SKM-1 (cell line): ENCODE results near the gene ARID5B.

Experiments used
- DNase-seq: peaks from one replicate; lab custom pipeline; 2025; ENCODE audit not compliant: unreplicated experiment; lab: John Stamatoyannopoulos, UW

The ARID5B gene

DNA sequence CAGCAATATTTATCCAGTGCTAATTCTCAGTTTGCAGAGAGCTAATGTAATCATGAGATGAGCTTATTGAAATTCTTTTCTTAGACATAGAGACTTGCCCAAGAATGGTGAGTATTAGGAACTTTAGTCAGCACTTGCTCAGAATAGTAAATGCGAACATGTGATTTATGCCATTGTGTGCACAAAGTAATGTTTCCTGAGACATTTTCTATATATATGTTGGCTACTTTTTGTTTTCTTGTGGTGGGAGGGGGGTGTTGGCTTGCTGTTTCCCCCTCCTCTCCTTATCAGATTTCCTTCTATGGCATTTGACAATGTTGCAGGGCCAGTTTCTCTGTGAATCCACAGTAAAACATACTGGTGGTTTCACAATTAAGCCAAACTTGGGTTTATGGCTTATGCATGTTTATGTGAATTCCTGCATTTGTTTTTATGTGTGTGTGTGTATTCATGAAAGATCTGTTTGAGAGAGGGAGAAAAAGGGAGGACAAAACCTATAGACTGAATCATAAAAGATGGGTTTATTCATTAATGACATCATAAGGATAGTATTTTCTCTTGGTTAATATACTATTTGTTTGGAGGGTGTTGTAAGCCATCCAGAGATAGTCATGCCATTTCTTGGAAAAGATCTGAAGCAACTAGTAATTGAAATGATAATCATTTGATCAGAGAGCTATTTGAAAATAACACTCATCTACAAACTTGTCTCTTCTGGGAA lies 36.3 kb downstream of the ARID5B start:
- no peak for DNase-seq

DNA sequence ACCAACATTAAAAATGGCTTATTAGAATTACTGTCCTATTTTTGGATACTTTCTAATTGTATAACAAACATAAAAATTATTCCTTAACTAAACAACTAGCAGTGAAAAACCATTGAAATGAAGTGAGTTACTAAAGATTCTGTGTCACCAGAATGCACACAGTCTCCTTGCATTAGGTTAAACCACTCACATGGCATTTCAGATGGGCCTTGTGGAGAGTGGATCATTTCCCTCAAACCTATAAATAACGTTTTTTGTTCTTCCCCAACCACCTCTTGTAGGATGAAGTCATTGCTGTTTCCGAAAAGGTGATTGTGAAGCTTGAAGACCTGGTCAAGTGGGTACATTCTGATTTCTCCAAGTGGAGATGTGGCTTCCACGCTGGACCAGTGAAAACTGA lies 38.4 kb downstream of the ARID5B start:
- no peak for DNase-seq

DNA sequence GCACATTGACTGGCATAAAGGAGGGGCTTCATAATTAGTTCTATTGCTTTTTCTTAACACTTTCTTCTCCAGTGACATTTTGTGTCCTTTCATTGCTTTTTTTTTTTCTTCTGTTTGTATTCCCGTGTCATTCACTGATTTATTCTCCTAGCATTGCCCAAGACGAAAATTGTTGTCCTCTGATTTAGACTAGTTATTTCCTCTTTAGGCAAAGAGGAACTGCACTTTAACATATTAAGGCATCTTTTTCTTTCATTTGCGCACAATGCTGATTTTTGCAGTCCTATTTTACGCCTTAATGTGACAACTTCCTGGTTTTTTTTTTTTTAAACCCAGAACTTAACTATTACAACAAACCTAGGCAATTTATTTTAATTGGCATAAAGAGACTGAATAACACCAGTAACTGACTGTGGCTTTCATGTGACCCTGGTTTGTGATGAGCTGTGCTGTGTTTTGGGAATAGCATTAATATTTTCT lies 39.7 kb downstream of the ARID5B start:
- no peak for DNase-seq

DNA sequence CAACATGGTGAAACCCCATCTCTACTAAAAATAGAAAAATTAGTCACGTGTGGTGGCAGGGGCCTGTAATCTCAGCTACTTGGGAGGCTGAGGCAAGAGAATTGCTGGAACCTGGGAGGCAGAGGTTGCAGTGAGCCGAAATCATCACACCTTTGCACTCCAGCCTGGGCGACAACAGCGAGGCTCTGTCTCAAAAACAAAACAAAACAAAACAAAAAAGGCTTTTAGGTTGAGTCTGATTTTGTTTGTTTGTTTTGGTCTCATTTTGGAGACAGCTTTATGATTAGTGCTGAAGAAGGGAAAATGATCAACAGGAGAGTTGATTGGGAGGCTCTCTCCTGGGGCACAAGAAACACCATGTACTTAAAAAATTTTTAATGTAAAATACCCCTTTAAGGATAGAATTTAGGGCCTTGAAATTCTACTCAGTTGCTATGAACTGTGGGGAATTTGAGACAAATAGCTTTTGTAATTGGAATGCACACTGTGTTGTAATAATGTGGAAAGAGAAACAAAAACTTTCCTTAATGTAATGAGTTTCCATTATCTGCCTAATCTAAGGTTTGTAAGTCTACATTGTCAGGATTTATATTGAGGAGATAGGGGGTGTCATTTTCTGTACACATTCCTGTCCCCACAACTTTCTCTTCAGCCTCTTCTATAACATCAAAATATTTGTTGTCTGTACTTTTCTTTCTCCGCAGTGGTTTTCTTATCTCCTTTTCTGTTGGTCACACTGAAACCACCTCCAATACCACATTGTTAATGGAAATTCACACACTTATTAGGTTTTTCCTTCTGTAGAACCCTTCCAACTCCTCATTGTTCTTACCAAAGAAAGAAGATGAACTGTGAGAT lies 41.3 kb downstream of the ARID5B start:
- DNase-seq = no peak

DNA sequence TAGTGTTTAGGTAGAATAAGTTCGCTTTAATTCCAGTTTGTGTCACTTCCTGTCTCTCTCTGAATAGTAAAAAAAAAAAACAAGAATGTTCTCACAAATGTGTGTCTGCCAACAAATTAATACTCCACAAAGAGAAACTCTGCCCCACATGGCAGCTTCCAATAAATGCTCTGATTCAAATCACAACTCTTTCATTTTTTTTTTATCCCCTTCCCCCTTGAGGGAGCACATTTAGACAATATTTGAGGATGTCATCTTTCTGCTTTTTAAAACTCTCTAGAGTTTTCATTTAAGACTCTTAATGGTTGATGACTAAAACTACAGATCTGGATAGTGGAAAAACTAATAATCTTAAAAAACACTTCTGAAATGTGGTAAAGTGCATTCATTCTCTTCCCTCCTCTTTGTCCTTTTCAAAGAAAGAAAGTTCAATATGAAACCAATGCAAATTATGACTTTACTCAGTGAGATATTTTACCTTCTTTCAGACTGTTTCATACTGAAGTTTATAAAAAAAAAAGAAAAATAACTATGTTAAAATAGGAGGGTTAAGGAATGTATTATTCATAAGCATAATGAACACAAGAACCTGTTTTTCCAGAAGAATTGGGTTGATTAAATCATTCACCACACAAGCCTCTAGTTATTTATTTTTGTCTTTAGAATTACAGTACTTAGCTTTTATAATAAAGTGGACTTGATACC lies 42.3 kb downstream of the ARID5B start:
- no peak for DNase-seq

DNA sequence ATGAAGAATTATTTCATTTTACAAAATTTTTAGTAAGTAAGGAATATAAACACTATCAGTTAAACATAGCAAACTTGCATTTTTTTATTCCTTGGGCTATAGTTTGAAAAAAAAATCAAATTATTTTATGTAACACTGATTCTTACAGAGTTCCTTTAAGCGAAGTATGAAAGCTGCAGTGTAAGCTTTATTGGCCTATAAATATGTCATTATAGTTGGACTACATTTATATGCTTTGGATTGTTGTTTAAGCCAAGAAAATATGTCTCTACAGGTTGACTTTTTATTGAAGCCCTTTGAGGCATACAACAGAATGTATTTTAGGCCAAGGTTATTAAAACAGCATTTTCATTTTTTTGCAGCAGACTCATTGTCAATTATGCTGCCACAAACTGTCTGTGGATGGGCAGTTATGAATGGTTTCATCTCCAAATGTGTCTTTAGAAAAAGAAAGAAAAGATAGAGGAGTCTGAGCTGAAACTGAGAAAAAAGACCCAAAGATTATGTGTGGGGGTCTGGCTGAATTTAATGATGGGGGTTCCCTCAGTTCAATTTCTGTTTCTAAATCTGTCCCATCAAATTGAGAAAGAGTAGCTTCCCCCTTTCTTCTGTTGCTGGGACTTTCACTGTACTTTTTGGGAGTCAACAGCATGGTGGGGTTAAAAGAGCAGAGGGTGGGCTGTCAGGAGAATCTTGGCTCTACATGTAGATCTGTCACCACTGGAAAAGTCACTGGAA lies 43.1 kb downstream of the ARID5B start:
- DNase-seq = no peak

DNA sequence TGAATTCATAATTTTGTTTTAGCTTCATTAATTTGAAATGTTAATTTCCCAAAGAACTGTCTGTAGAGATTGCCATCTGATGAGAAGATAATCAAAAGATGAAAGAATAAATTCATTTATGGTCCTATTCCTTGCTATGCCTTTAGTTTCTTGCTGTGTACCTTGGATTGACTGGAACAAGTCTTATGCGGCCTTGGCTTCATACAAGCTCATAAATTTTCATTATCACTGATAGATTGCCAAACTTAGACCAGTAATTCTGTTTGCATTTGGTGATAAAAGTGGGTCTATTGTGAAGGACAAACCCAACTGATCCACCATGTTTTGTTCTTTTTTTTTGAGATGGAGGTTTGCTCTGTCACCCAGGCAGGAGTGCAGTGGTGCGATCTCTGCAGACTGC lies 48.2 kb downstream of the ARID5B start:
- no peak for DNase-seq

DNA sequence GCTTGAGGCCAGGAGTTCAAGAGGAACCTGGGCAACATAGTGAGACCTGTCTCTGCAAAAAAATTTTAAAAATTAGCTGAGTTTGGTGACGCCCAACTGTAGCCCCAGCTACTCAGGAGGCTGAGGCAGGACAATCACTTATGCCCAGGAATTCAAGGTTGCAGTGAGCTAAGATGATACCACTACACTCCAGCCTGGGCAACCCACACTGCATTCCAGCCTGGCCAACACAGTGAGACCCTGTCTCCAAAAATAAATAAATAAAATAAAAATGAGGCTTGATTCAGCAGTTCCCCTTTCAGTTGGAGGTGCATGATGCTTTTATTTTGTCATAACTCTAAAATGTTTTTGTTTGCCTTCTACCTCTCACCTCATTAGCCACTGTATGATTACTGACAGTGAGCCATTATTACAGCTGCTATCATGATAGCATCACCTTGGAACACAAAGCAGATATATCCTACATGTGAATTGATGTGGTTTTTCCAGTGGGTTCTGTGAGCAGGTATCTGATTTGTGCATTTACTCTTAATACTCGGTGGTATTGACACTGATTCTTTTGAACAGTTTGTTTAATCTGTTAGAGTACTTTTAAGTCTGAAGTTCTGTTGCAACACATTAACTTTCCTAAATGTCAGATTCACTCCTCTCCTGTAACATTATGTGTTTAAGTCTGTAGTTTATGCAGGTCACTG lies 49.1 kb downstream of the ARID5B start:
- no peak for DNase-seq

DNA sequence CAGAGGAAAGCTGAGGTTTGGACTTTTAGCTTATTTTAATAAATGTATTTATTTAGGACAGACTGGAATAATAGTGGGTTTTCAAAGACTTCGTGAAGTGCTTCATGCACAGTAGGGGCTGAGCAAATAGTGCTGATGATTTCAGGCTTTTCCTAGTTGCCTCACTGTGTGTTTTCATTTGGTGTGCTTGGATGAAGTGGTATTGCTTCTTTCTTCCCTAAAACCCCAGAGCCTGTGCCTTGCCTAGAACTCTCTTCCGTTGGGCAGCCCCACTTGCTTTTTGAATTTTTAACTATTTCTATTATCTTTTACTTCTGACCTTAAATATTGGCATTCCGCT lies 49.6 kb downstream of the ARID5B start:
- no peak for DNase-seq

DNA sequence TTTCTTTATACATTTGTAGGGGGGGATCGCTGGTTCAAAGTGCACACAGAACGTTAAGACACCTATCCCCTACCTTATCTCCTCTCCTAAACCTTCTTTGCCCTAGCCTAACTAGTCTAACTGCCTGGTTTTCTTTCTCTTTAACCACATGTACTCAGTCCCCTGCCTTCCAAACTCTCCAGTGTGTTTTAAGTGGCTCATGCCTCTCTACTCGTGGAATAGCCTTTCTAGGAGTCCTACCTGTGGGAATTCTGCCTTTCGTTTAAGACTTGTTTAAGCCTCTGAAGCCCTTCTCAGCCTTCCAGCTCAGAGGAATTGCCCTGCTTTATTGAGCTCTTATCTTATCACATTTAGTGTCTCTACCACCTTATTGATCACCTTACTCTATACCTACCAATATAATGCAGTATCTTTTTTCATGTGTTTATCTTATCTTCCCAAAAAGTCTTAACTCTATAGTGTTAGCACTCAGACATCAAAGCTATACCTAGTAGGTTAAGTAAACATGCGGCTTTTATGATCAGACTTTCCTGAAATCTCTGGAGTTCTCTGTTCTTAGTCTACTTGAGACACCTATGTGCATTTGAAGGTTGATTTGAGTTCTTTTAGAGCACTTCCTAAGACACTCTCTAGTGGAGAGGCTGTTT lies 50.7 kb downstream of the ARID5B start:
- no peak for DNase-seq

DNA sequence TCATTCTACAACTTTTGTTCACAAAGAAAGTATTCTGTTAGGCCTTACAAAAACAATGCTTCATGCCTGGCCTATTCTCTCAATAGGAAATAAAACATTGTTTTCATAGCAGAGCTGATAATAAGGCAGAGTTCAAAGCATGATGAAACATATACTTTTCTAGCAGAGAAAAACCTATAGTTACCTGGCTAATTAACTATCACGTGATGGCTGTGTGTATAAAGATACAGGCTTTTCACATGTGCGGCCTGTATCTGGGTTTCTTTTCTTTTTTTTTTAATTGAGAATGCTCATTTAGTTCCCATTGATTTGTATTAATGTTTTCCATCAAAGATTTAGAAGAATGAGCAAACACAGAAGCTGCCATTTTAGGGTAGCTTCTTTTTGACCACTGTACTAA lies 51.7 kb downstream of the ARID5B start:
- DNase-seq = no peak

DNA sequence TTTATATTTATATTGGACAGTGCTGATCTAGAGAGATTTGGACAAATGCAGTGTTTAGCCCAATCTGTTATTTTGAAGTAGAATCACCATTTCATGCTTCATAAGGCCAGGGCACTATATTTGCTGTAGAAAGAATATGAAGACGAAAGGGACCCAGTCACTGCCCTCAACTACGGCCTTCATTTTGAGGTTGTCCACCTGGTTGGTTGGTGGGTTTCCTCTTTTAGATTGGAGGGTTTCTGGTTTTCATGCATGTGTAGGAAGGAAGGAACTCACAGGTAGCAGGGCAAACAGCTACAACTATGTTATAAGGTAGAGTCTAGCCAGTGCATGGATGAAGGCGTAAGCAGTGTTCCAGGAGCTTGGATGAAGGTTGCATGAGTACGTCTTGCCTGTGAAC lies 56.3 kb downstream of the ARID5B start:
- DNase-seq = no peak

DNA sequence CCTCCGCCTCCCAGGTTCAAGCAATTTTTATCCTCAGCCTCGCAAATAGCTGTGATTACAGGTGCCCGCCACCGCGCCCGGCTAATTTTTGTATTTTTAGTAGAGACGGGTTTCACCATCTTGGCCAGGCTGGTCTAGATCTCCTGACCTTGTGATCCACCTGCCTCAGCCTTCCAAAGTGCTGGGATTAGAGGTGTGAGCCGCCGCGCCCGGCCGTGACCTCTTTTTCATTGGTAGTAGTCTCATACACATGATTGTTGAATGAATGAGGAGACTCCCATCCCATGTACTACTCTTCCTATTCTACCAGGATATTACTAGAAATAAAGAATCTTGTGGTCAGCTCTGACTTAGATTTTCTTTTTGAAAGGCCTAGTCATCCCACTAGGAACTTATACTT lies 56.8 kb downstream of the ARID5B start:
- no peak for DNase-seq

DNA sequence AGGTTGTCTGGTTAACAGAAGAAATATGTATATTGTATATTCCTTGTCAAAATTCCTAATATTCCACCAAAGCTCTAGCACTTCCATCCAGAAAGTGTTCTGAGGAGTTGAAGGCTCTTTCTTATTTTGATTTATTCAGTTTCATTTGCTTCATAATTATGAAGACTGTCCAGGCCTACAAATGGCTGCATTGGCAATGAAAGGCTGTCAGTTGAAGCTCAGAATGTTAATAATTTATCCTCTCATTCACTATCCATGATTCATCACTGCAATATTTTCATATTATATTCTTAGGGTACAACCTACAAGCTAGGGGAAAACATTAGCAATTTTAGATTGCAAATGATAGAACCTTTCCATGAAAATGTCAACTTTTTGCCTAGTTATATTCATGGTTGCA lies 57.3 kb downstream of the ARID5B start:
- DNase-seq = no peak

DNA sequence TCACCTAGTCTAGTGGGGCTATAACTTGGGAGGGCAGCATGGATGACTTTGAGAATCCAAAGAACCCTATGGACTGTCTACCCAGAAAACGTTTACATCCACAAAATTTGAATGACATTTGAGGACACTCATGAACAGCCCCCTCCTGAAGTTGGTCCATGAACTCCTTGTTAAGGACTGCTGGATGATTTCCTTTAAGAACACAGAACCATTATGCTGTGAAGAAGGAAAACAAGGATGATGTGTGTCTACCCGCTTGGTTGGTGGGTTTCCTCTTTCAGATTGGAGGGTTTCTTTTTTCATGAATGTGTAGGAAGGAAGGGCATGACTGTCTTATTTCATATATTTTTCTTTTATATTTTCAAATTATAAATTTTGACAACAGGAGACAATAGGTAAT lies 58.3 kb downstream of the ARID5B start:
- DNase-seq = no peak

DNA sequence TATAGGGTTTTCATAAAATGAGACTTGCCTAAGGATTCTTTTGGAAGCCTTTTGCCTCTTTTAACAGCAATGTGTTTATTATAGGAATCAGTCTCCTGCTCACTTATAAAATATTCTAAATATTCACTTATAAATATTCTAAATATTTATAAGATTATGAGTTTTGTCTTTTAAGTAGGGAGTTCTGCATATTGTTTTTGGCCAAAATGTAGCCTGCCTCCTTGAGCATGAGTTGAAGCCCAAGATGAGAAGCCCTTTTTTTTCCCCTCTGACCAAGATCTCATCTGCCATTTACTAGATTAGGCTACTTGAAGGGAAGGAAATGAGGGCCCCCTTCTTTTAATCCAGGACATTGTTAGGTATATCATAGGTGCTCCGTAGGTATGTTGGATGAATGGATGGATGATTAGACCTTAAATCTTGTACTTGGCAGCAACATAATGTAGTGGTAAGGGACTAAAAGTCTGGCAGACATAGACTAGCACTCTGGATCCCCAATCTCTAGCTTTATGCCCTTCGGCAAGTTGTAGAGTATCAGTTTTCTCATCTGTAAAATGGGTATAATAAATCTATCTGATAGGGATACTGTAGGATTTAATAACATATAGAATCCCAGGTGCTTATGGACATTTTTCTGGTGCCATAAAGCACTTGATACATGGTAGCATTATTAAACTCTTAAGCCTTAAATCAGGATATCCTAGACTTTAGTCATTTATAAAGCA lies 59.1 kb downstream of the ARID5B start:
- no peak for DNase-seq

DNA sequence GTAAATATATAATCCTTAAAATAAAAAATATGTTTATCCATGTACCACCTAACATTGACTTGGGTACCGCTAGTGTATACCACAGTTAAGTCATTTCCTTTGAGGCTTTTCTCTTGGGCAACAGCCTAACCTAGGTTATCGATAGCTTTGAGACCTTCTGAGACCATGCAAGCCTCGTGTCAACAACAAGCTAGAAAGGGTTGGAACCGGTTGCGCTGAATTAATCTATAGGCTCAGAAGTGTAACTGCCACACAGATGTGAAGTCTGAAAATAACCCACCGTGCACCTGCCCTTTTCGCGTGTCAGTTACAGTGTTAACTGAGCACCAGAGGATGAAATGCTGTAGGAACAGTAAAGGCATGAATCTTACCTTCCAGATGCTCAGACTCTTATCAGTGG lies 59.8 kb downstream of the ARID5B start:
- no peak for DNase-seq

DNA sequence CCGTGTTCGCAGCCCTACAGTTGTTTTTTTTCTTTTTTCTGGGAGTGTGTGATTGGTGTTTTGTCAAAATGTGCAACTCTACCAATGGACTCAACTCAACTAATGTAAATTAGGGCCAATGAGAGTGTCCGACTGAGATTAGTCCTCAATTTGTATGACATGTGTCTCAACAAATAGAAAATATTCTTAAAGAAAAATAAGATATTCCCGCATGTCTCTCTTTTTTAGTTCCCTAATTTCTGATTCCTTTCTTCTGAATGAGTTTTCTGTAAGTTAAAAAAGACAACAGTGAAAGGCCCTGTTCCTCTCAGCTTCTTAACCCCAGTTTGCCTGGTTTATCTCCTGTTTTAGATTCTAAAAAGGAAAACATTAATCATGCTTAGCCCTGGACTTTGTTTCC lies 61.5 kb downstream of the ARID5B start:
- no peak for DNase-seq

DNA sequence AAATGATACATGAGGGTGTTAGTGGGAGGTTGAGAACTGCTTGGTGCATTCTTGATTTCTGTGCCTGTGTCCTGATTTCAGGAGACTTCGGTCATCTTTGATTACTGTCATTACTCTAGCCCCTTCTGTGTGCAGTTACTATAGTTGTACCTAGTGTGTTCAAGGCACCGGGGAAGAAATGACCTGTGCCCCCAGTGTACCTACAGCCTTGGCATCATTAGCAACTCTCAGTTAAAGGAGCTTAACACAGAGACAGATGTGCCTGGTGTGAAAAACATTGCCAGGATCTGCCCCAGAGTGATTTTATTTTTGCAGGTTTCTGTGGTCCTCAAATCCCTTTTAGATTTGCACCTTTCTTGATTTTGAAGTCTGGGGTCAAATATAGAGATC lies 62.2 kb downstream of the ARID5B start:
- DNase-seq = no peak
